ENCODE measurements around the gene TMEM232. TPM values are rescaled to one million over a fixed set of nuclear protein-coding genes. Genes with fewer than 3 reads are reported as not detected.
A peak's percentile ranks its signal among the peaks of the same experiment; 100 is the strongest.
"Not testable (repeated sequence)": the region's sequence is repeated elsewhere in the genome, so short reads cannot be mapped to it uniquely, and the experiment has no call there.

Gene TMEM232
- polyA plus RNA-seq, 6 donors from 2014 or later: 0.73 to 1.8 (median 1.2) TPM; not detected in 2

DNA sequence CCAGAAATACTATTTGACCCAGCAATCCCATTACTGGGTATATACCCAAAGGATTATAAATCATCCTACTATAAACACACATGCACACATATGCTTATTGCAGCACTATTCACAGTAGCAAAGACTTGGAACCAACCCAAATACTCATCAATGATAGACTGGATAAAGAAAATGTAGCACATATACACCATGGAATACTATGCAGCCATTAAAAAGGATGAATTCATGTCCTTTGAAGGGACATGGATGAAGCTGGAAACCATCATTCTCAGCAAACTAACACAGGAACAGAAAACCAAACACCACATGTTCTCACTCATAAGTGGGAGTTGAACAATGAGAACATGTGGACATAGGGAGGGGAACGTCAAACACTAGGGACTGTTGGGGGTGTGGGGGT lies 35.9 kb downstream of the TMEM232 start:
- H3K9me3 Mint-ChIP-seq: peaks cover 0 to 13% (median 5%) of the 10 kb centered on the region in 7 donors
- H3K27ac Mint-ChIP-seq; DNase-seq; H3K4me3 Mint-ChIP-seq; H3K27me3 Mint-ChIP-seq; ATAC-seq (ENCODE audit: low read depth in 2 of 2); H3K36me3 Mint-ChIP-seq; H3K4me1 Mint-ChIP-seq: not testable (repeated sequence)

DNA sequence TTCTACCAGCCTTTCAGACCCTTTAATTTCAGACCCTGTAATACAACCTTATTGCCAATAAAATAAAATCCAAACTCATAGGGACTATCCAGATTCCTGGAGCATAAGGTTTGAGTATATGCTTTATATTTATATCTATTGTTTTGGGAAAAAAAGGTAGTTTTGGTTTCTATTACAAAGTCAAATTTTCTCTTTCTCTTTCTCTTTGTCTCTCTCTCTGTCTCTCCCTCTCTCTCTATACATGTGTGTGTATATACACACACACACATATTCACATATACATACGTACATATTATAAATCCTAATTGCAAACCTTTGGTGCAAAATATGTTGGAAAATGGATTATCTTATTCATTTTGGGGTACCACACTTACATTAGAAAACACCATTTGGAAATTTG lies 39.0 kb downstream of the TMEM232 start:
- H3K4me3 Mint-ChIP-seq: no peak overlapping the region
- H3K9me3 Mint-ChIP-seq: peaks cover 0 to 9% (median 5%) of the 10 kb centered on the region in 7 donors
- DNase-seq: no peak
- no peak overlapping the region for H3K27ac Mint-ChIP-seq
- no peak for ATAC-seq (ENCODE audit: low read depth in 2 of 2)
- H3K27me3 Mint-ChIP-seq: peaks cover 0 to 4% (median 3%) of the 10 kb centered on the region in 3 donors
- no peaks in the 10 kb centered on the region for H3K4me1 Mint-ChIP-seq
- H3K36me3 Mint-ChIP-seq: no peaks in the 10 kb centered on the region

DNA sequence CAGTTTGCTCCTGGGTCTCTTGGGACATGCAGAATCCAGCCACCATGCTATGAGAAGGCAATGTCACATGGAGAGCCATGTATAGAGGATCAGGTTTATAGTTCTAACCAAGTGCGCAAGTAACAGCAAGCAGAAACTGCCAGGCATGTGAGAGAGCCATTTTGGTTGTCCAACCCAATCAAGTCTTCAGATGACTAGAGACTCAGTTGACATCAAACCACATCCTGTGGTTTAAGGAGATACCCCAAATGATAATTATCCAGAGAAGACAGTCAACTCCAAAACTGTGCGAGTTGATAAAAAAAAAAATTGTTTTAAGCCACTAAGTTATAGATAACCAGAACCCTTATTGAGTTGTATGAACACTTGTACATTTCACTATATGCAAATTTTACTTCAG lies 40.2 kb downstream of the TMEM232 start:
- DNase-seq (no peak), ATAC-seq (ENCODE audit: low read depth in 2 of 2) (no peak)
- H3K36me3 Mint-ChIP-seq: no peaks in the 10 kb centered on the region
- no peaks in the 10 kb centered on the region for H3K4me1 Mint-ChIP-seq
- peaks cover 0 to 8% (median 5%) of the 10 kb centered on the region in 7 donors for H3K9me3 Mint-ChIP-seq
- H3K27me3 Mint-ChIP-seq: peaks cover 0 to 4% (median 3%) of the 10 kb centered on the region in 3 donors
- H3K27ac Mint-ChIP-seq: no peak overlapping the region
- H3K4me3 Mint-ChIP-seq: no peak overlapping the region

DNA sequence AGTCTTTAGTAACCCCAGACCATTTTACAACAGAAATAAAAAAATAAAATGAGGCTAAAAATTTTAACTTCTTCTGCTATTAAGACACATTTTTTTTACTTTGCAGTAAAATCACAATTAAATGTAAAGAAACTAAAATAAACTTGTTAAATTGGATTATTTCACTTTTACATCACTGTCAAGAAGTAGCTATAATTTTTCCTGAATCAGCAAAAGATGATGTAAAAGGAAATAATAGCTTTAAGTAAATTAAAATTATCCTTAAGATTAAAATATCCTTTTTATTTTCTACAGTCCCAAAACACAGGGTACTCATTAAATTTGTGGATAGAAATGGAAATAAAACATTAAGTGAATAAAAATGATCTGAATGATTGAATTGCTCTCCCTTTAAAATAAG lies 44.5 kb downstream of the TMEM232 start:
- no peaks in the 10 kb centered on the region for H3K4me1 Mint-ChIP-seq
- no peak overlapping the region for H3K4me3 Mint-ChIP-seq
- no peaks in the 10 kb centered on the region for H3K36me3 Mint-ChIP-seq
- H3K27ac Mint-ChIP-seq: no peak overlapping the region
- DNase-seq (no peak), ATAC-seq (ENCODE audit: low read depth in 2 of 2) (no peak)
- no peaks in the 10 kb centered on the region for H3K9me3 Mint-ChIP-seq
- peaks cover 0 to 10% (median 4%) of the 10 kb centered on the region in 3 donors for H3K27me3 Mint-ChIP-seq

DNA sequence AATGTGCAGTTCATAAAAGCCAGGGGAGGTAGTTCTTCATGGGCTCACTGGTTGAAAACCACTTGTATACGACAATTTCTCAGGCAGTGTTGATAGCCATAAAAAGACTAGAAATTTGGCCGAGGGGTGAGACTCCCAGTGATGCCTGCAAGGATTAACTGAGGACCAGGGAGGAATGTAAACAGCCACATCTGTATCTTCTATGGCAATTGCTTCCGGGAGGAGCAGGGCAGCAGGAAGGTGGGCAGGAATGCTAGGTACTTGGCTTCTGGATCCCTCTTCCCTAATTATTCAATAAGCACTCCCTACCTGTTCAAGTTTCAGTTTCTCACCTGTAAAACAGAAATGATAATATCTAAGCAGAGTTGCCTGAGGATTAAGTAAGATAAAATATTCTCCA lies 45.4 kb downstream of the TMEM232 start:
- DNase-seq (no peak), ATAC-seq (ENCODE audit: low read depth in 2 of 2) (no peak)
- no peaks in the 10 kb centered on the region for H3K4me1 Mint-ChIP-seq
- H3K9me3 Mint-ChIP-seq: no peaks in the 10 kb centered on the region
- no peaks in the 10 kb centered on the region for H3K36me3 Mint-ChIP-seq
- H3K4me3 Mint-ChIP-seq: no peak overlapping the region
- H3K27ac Mint-ChIP-seq: no peak overlapping the region
- peaks cover 0 to 10% (median 4%) of the 10 kb centered on the region in 3 donors for H3K27me3 Mint-ChIP-seq

DNA sequence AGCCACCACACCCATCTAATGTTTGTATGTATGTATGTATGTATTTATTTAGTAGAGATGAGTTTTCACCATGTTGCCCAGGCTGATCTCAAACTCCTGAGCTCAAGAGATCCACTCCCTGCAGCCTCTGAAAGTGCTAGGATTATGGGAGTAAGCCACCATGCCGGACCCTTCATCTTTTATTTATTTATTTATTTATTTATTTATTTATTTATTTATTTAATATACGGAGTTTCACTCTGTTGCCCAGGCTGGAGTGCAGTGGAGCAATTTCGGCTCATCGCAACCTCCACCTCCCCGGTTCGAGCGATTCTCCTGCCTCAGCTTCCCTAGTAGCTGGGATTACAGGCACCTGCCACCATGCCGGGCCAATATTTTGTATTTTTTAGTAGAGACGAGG lies 49.9 kb downstream of the TMEM232 start:
- H3K36me3 Mint-ChIP-seq; DNase-seq; H3K4me3 Mint-ChIP-seq; H3K9me3 Mint-ChIP-seq; ATAC-seq (ENCODE audit: low read depth in 2 of 2); H3K27ac Mint-ChIP-seq; H3K27me3 Mint-ChIP-seq; H3K4me1 Mint-ChIP-seq: not testable (repeated sequence)

DNA sequence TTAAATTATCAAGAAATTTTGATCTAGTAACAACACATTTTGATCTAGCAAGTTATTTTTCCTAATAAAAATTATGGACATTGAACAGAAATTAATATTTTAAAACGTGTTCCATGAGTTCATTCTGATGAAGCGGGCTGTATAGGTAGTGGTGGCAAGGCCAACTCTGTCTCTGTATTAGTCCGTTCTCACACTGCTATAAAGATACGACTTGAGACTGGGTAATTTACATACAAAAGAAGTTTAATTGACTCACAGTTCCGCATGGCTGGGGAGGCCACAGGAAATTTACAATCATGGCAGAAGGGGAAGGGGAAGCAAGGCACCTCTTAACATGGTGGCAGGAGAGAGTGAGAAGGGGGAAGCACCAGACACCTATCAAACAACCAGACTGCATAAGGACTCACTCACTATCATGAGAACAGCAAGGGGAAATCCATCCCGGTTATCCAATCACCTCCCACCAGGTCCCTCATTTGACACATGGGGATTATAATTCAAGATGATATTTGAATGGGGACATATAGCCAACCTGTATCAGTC lies 61.2 kb downstream of the TMEM232 start:
- Mint-ChIP-seq H3K9me3 (peaks cover 0 to 5% (median 0%) of the 10 kb centered on the region in 7 donors), H3K27ac (peak overlapping the region in 1 of 6 donors; percentile 1), H3K4me3 (peak overlapping the region in 1 of 8 donors; percentile 26), H3K36me3 (no peaks in the 10 kb centered on the region), H3K4me1 (peaks cover 6 to 17% (median 12%) of the 10 kb centered on the region in 3 donors), H3K27me3 (peaks cover 0 to 4% (median 0%) of the 10 kb centered on the region in 3 donors)
- ATAC-seq (ENCODE audit: low read depth in 2 of 2) (peak; percentile 66 to 71), DNase-seq (peak; percentile 12)

DNA sequence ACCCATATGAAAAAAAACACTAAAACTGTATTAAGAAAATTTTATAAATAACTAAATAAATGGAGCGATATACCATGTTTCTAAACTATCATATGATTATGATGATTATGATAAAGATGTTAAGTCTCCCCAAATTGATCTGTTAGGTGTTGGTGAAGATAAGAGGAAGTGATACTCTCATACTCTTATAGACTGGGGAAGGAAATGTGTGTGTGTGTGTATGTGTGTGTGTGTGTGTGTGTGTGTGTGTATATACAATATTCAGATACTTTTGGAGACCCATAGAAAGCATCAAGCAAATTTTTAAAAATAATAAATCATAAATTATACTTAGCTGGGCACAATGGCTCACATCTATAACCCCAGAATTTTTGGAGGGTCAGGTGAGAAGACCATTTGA lies 62.9 kb downstream of the TMEM232 start:
- Mint-ChIP-seq H3K27me3 (peaks cover 0 to 4% (median 0%) of the 10 kb centered on the region in 3 donors), H3K36me3 (no peaks in the 10 kb centered on the region), H3K4me1 (peaks cover 6 to 17% (median 12%) of the 10 kb centered on the region in 3 donors), H3K4me3 (peak overlapping the region in 1 of 8 donors; percentile 12), H3K27ac (peak overlapping the region in 3 of 6 donors; percentile 18 to 82 (median 79)), H3K9me3 (peaks cover 0 to 5% (median 0%) of the 10 kb centered on the region in 7 donors)
- ATAC-seq (ENCODE audit: low read depth in 2 of 2) (peak; percentile 82 to 85), DNase-seq (peak; percentile 56)

DNA sequence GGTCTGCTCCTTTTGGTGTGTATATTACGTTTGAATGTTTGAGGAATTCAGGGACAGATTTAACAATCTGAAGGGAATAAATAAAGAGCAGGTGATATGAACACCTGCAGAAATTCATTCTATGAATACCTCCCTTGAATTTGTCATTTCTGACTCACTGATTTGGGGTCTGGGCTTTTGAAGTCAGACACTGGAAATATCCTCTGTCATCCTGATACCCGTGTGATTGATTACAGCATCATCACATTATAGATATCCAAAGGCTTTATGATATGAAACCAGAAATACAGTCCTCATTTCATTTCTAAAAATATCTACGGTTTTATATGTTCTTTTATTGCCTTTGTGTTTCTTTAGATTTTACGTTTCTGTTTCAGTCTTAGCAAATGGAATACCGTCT lies 68.5 kb downstream of the TMEM232 start:
- no peak for ATAC-seq (ENCODE audit: low read depth in 2 of 2)
- H3K4me1 Mint-ChIP-seq: no peaks in the 10 kb centered on the region
- H3K27ac Mint-ChIP-seq: no peak overlapping the region

DNA sequence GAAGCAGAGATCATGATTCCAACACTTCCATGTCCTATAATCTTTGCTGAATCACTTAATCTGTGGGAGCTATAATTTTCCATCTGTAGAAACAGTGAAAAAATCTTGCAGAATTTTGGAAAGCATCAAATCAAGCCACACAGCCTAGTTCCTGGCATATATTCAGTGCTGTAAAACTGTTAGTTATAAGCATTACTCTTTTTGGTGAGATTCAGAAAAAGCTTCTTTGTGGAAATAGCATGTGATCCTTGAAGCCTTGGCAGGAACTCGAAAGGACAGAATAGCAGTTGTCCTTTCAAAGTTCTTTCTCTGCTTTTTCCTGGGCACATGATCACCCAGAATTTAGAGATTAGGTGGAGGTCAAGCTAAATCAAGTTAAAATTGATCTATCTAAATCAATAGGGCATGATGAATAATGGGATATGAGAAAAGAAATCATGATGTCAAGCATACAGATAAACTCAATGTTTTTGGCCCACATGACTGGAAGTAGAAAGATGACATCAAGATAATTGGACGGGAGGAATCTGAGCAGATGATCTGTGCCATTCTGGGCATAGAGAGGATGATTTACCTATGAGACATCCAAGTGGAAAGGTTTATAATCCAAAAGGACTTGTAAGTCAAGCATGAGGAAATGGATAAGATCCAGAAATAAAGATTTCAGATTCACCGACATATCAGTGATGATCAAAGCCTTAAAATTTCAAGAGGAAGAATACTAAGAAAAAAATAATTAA lies 73.1 kb downstream of the TMEM232 start:
- H3K36me3 Mint-ChIP-seq: no peaks in the 10 kb centered on the region

More for the DNA sequence above, 68.5 kb downstream of the TMEM232 start:
- no peak overlapping the region for H3K4me3 Mint-ChIP-seq
- no peaks in the 10 kb centered on the region for H3K36me3 Mint-ChIP-seq
- H3K27me3 Mint-ChIP-seq: no peaks in the 10 kb centered on the region
- peaks cover 0 to 6% (median 6%) of the 10 kb centered on the region in 7 donors for H3K9me3 Mint-ChIP-seq
- no peak for DNase-seq

DNA sequence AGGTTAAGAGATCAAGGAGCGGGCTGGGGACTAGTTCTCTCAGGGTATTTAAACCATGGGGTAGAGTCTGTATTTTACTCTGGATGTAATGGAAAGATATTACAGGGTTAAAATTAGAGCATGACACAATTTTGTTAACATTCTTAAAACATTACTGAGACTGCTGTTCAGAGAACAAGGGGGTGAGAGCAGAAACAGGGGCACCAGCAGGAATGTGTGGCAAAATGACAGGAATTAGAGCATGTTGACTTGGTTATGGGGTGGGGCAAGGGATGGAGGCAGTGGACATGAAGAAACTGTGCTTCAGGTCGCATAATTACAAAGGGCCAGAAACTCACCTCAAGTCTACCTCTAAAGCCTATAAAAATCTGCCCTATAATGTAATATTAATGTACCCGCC lies 75.0 kb downstream of the TMEM232 start:
- Mint-ChIP-seq H3K4me1 (no peaks in the 10 kb centered on the region), H3K9me3 (peaks cover 0 to 6% (median 5%) of the 10 kb centered on the region in 7 donors), H3K27me3 (peaks cover 0 to 8% (median 0%) of the 10 kb centered on the region in 3 donors), H3K27ac (no peak overlapping the region), H3K36me3 (no peaks in the 10 kb centered on the region), H3K4me3 (no peak overlapping the region)
- DNase-seq: no peak
- no peak for ATAC-seq (ENCODE audit: low read depth in 2 of 2)

More for the DNA sequence above, 73.1 kb downstream of the TMEM232 start:
- Mint-ChIP-seq H3K9me3 (peaks cover 0 to 6% (median 6%) of the 10 kb centered on the region in 7 donors), H3K27me3 (peaks cover 0 to 8% (median 0%) of the 10 kb centered on the region in 3 donors), H3K4me1 (no peaks in the 10 kb centered on the region), H3K4me3 (no peak overlapping the region), H3K27ac (no peak overlapping the region)
- ATAC-seq (ENCODE audit: low read depth in 2 of 2): no peak
- no peak for DNase-seq

DNA sequence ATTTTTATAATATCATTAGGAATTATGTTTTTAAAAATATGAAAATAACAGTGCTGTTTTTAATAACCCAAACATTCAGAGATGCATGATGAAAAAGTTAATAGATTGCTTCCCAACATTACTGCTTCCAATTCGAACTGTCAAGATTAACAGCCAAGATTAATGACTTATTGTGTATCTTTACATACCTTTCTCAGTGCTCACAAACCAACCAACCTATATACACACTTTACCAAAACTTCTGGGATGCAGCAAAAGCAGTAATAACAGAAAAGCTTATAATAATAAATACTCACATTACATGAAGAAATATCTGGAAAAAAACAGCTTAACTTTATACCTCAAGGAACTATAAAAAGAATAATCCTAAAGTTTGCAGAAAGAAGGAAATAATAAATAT lies 82.1 kb downstream of the TMEM232 start:
- no peak for ATAC-seq (ENCODE audit: low read depth in 2 of 2)
- Mint-ChIP-seq H3K27ac (no peak overlapping the region), H3K27me3 (no peaks in the 10 kb centered on the region), H3K9me3 (no peaks in the 10 kb centered on the region), H3K36me3 (no peaks in the 10 kb centered on the region), H3K4me1 (no peaks in the 10 kb centered on the region), H3K4me3 (no peak overlapping the region)
- DNase-seq: no peak

DNA sequence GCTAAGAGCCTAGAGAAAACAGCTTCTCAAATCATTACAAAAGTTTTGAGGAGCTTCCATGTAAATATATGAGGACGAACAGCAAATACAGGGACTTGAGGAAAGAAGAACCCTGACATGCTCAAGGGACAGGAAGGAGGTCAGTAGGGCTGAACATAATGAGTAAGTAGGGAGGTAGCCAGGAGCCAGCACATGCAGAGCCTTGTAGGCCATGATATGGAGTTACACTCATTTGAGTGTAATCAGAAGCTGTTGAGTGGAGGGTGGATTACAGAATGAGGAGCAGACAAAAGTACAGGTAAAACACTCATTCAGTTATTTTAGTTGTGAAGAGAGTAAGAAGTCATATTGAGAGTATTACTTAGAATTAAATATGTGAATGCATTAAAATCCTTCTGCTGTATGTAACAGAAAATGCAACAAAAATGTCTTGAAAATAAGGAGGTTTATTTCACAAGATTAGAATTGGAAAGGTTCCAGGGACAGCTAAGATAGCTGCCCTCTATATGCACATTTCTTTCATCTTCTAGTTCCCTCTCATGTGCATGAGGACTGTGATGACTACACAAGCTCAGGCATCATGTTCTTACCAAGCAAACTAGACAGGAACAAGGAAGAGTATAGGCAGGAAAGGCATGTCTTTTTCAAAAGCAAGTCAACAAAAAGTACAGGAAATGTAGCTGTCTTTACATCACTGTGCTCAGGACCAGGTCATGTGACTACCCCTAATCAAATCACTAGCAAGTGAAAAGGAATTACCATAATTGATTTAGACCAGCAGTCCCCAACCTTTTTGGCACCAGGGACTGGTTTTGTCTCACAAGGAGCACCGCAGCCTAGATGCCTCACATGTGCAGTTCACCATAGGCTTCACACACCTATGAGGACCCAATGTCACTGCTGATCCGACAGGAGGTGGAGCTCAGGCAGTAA lies 87.2 kb downstream of the TMEM232 start:
- Mint-ChIP-seq H3K27ac (no peak overlapping the region), H3K4me3 (no peak overlapping the region), H3K4me1 (no peaks in the 10 kb centered on the region), H3K27me3 (peaks cover 0 to 3% (median 0%) of the 10 kb centered on the region in 3 donors), H3K36me3 (no peaks in the 10 kb centered on the region), H3K9me3 (peaks cover 0 to 1% (median 0%) of the 10 kb centered on the region in 7 donors)
- DNase-seq (no peak), ATAC-seq (ENCODE audit: low read depth in 2 of 2) (no peak)

Data from naive B cell (primary cell).